Esophagus muscularis mucosa (tissue), 4 donors: ENCODE results near the gene CXXC4. TPM values are rescaled to one million over a fixed set of nuclear protein-coding genes. Genes with fewer than 3 reads are reported as not detected.

Source experiments
- DNase-seq: peaks from one replicate; pipeline ENCODE4 v3.0.0-alpha.2; 2017; ENCODE audit errors: extremely low spot score
- H3K27ac ChIP-seq, 4 donors: fragments of 200-600 bp; sonication (generic); replicated peaks in 1 of 4; 1 replicate in 3 of 4; 2 replicates in 1 of 4; pipeline ENCODE4 v1.5.1; 2016 to 2019; ENCODE audit warnings: mild to moderate bottlenecking in 1 of 4
- H3K27me3 ChIP-seq, 4 donors: fragments of 200-600 bp; sonication (generic); one replicate each; pipeline versions ENCODE4 v1.5.1 to v1.6.0; 2016 to 2019
- H3K36me3 ChIP-seq, 4 donors: fragments of 200-600 bp; sonication (generic); one replicate each; pipeline ENCODE4 v1.5.1; 2016 to 2019
- H3K4me1 ChIP-seq, 4 donors: fragments of 200-600 bp; sonication (generic); one replicate each; pipeline ENCODE4 v1.5.1; 2016 to 2019
- H3K4me3 ChIP-seq, 4 donors: fragments of 200-600 bp; sonication (generic); 1 replicate in 2 of 4; 2 replicates in 2 of 4; pipeline ENCODE4 v1.5.1; 2016 to 2019; ENCODE audit warnings: mild to moderate bottlenecking in 4 of 4, moderate library complexity in 1 of 4
- H3K9me3 ChIP-seq, 4 donors: fragments of 200-600 bp; sonication (generic); 1 replicate in 3 of 4; 2 replicates in 1 of 4; pipeline ENCODE4 v1.5.1; 2016 to 2019
- CTCF ChIP-seq, 3 experiments: fragments of 200-600 bp in 2 of 3; fragments of 450-650 bp in 1 of 3; sonication (generic) in 2 of 3; IDR thresholded peaks; one replicate each; pipeline ENCODE4 v1.5.1; 2017 to 2019; ENCODE audit warnings: antibody characterized with exemption in 3 of 3, mild to moderate bottlenecking in 2 of 3, moderate library complexity in 1 of 3
- EP300 ChIP-seq: sonication (generic); formaldehyde crosslinking; IDR thresholded peaks from one replicate; pipeline ENCODE4 v1.6.1; 2017; ENCODE audit warnings: antibody characterized with exemption
- POLR2A ChIP-seq: fragments of 450-650 bp; IDR thresholded peaks from one replicate; pipeline ENCODE4 v1.6.1; 2017; ENCODE audit warnings: antibody characterized with exemption, moderate library complexity, mild to moderate bottlenecking, low read depth
- POLR2AphosphoS5 ChIP-seq, 2 donors: sonication (generic); formaldehyde crosslinking; IDR thresholded peaks; one replicate each; pipeline ENCODE4 v1.6.1; 2017; ENCODE audit warnings: antibody characterized with exemption in 2 of 2
- WGBS: methylation state at CpG from one replicate; pipeline ENCODE4 v1.1.5; 2018; 5-methylcytosine and 5-hydroxymethylcytosine counted together
- intact Hi-C: fragments of 100-400 bp; cut with DNase I; formaldehyde crosslinking; loops from one replicate; pipeline ENCODE4 v1.15.1; 2023
- total RNA-seq, 4 donors: library from RNA; depleted of rRNA; stranded (reverse); fragments of >200 nt; gene quantifications; one replicate each; pipeline versions ENCODE4 v1.1.0 to v1.2.1, GENCODE V29; 2016

The CXXC4 gene
- total RNA-seq, 4 donors from 2014 or later: 1.7 to 3.3 (median 2.9) TPM

- no peak for DNase-seq
- peak overlapping the region; percentile 87 to 91 (median 89) for H3K27ac ChIP-seq
- H3K36me3 ChIP-seq: no peaks in the 10 kb centered on the region
- 13% methylated on average over 5 of the region's 5 CpGs for WGBS
- H3K4me3 ChIP-seq: peak overlapping the region; percentile 55 to 74 (median 62)
- H3K27me3 ChIP-seq: no peaks in the 10 kb centered on the region
- intact Hi-C loops: no loop called here
- H3K9me3 ChIP-seq: no peaks in the 10 kb centered on the region
- TF ChIP-seq POLR2A: no peak
- no peak for TF ChIP-seq CTCF (IDR thresholded peaks at IDR 0.05)
- no peak for TF ChIP-seq EP300
- no peak for TF ChIP-seq POLR2AphosphoS5 (IDR thresholded peaks at IDR 0.05)
- peaks cover 27 to 70% (median 62%) of the 10 kb centered on the region in 4 donors for H3K4me1 ChIP-seq
These were observed 509 bp downstream of the CXXC4 start for GRCh38 chr4:104494185-104494584.

- Histone ChIP-seq H3K9me3 (no peaks in the 10 kb centered on the region), H3K4me1 (peaks cover 27 to 67% (median 64%) of the 10 kb centered on the region in 4 donors), H3K4me3 (peak overlapping the region in 1 of 4 donors; percentile 65), H3K36me3 (no peaks in the 10 kb centered on the region), H3K27me3 (no peaks in the 10 kb centered on the region), H3K27ac (peak overlapping the region; percentile 87 to 91 (median 89))
- 73% methylated on average over 3 of the region's 3 CpGs for WGBS
- TF ChIP-seq POLR2A: no peak
- TF ChIP-seq POLR2AphosphoS5 (IDR thresholded peaks at IDR 0.05): no peak
- TF ChIP-seq CTCF (IDR thresholded peaks at IDR 0.05): no peak
- no peak for TF ChIP-seq EP300
- intact Hi-C loops: no loop called here
- no peak for DNase-seq
These were observed 1.4 kb downstream of the CXXC4 start for GRCh38 chr4:104493081-104493831.

GRCh38 chr4:104492183-104492771 lies 2.4 kb downstream of the CXXC4 start:
- TF ChIP-seq EP300: no peak
- TF ChIP-seq CTCF (IDR thresholded peaks at IDR 0.05): no peak
- TF ChIP-seq POLR2A: no peak
- TF ChIP-seq POLR2AphosphoS5 (IDR thresholded peaks at IDR 0.05): no peak
- peak overlapping the region; percentile 71 to 90 (median 77) for H3K4me3 ChIP-seq
- H3K27ac ChIP-seq: peak overlapping the region; percentile 87 to 91 (median 89)
- intact Hi-C loops: no loop called here
- no peak for DNase-seq
- H3K36me3 ChIP-seq: no peaks in the 10 kb centered on the region
- 11% methylated on average over 7 of the region's 7 CpGs for WGBS
- H3K4me1 ChIP-seq: peaks cover 27 to 69% (median 64%) of the 10 kb centered on the region in 4 donors
- no peaks in the 10 kb centered on the region for H3K27me3 ChIP-seq
- H3K9me3 ChIP-seq: no peaks in the 10 kb centered on the region

- peak overlapping the region; percentile 71 to 90 (median 77) for H3K4me3 ChIP-seq
- peaks cover 27 to 68% (median 63%) of the 10 kb centered on the region in 4 donors for H3K4me1 ChIP-seq
- no peaks in the 10 kb centered on the region for H3K9me3 ChIP-seq
- H3K27me3 ChIP-seq: no peaks in the 10 kb centered on the region
- intact Hi-C loops: no loop called here
- H3K36me3 ChIP-seq: no peaks in the 10 kb centered on the region
- H3K27ac ChIP-seq: peak overlapping the region; percentile 87 to 91 (median 89)
- DNase-seq: no peak
- under 1% methylated on average over 31 of the region's 47 CpGs for WGBS
- TF ChIP-seq EP300 (no peak), POLR2A (no peak), CTCF (IDR thresholded peaks at IDR 0.05) (no peak), POLR2AphosphoS5 (IDR thresholded peaks at IDR 0.05) (no peak)
These were observed 3.1 kb downstream of the CXXC4 start for GRCh38 chr4:104491481-104492182.
